Thyroid gland (tissue), 4 donors: Measurements from ENCODE around the gene ACTR2.

Experiments used
- POLR2A ChIP-seq, 2 donors: fragments of 450-650 bp; IDR thresholded peaks; one replicate each; pipeline ENCODE4 v1.6.1; 2017; ENCODE audit warnings: antibody characterized with exemption in 2 of 2, mild to moderate bottlenecking in 2 of 2, moderate library complexity in 1 of 2
- TF ChIP-seq, protein P1 (sequence below), 6 experiments: fragments of 200-600 bp in 3 of 6; fragments of 450-650 bp in 3 of 6; sonication (generic) in 3 of 6; IDR thresholded peaks; one replicate each; pipeline ENCODE4 v1.5.1; 2016 to 2019; ENCODE audit warnings: antibody characterized with exemption in 6 of 6, mild to moderate bottlenecking in 2 of 6, inconsistent platforms in 1 of 6, moderate library complexity in 1 of 6

- TF ChIP-seq POLR2A (IDR thresholded peaks at IDR 0.05), result no peak
- TF ChIP-seq, protein P1, sequence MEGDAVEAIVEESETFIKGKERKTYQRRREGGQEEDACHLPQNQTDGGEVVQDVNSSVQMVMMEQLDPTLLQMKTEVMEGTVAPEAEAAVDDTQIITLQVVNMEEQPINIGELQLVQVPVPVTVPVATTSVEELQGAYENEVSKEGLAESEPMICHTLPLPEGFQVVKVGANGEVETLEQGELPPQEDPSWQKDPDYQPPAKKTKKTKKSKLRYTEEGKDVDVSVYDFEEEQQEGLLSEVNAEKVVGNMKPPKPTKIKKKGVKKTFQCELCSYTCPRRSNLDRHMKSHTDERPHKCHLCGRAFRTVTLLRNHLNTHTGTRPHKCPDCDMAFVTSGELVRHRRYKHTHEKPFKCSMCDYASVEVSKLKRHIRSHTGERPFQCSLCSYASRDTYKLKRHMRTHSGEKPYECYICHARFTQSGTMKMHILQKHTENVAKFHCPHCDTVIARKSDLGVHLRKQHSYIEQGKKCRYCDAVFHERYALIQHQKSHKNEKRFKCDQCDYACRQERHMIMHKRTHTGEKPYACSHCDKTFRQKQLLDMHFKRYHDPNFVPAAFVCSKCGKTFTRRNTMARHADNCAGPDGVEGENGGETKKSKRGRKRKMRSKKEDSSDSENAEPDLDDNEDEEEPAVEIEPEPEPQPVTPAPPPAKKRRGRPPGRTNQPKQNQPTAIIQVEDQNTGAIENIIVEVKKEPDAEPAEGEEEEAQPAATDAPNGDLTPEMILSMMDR (IDR thresholded peaks at IDR 0.05), result no peak
Observed at GRCh38 chr2:65297544-65297943, 69.9 kb downstream of the ACTR2 start.
